ENCODE results near the gene ARSK.
A peak's percentile ranks its signal among the peaks of the same experiment; 100 is the strongest.

ARSK gene, protein sequence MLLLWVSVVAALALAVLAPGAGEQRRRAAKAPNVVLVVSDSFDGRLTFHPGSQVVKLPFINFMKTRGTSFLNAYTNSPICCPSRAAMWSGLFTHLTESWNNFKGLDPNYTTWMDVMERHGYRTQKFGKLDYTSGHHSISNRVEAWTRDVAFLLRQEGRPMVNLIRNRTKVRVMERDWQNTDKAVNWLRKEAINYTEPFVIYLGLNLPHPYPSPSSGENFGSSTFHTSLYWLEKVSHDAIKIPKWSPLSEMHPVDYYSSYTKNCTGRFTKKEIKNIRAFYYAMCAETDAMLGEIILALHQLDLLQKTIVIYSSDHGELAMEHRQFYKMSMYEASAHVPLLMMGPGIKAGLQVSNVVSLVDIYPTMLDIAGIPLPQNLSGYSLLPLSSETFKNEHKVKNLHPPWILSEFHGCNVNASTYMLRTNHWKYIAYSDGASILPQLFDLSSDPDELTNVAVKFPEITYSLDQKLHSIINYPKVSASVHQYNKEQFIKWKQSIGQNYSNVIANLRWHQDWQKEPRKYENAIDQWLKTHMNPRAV

DNA sequence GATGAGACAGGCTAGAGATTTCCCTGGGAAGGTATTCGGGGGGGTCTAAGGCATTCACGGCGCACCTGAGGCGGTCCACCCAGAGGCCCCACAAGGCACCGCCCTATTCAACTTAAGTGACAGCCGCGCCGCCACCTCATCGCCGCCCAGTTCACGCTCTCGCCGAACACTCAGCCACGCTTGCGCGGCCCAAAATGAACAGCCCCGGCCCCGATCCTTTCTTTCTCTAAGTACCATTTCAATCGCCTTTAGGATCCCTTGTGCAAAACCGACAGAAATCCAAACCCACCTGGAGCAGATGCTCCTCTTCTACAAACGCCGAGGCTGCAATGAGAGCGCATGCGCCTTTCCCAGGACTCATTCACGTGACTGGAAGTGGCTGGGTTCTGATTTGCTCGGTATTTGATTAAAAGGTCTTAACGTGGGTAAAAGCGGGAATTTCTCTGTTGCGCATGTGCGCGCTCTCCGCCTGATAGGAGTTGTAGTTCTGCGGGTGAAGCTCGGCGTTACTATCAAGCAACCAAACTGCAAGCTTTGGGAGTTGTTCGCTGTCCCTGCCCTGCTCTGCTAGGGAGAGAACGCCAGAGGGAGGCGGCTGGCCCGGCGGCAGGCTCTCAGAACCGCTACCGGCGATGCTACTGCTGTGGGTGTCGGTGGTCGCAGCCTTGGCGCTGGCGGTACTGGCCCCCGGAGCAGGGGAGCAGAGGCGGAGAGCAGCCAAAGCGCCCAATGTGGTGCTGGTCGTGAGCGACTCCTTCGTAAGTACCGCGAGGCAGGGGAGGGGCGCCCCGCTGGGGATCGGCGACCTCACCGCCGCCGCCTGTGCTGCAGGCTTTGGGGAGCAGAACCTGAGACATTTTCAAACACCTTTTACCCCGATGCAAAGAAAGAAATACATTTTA, at the start of gene ARSK, which contains the start of gene SKIC3:
Gene ARSK, plus strand, starts transcription at position 455 of the 902 bp plus-strand sequence. Its CDS starts 178 bp downstream, at position 633.
Gene SKIC3, minus strand, starts transcription at position 331 of the 902 bp plus-strand sequence. CDS start 7,827 bp downstream, outside the sequence.
- DNase-seq (peak; percentile 95), ATAC-seq (ENCODE audit: insufficient read depth, low read depth) (peak; percentile 91)
- H3K9me3 ChIP-seq (ENCODE audit: insufficient read depth, low read length, severe bottlenecking), result no peaks in the 10 kb centered on the region
- TF ChIP-seq, protein P1, sequence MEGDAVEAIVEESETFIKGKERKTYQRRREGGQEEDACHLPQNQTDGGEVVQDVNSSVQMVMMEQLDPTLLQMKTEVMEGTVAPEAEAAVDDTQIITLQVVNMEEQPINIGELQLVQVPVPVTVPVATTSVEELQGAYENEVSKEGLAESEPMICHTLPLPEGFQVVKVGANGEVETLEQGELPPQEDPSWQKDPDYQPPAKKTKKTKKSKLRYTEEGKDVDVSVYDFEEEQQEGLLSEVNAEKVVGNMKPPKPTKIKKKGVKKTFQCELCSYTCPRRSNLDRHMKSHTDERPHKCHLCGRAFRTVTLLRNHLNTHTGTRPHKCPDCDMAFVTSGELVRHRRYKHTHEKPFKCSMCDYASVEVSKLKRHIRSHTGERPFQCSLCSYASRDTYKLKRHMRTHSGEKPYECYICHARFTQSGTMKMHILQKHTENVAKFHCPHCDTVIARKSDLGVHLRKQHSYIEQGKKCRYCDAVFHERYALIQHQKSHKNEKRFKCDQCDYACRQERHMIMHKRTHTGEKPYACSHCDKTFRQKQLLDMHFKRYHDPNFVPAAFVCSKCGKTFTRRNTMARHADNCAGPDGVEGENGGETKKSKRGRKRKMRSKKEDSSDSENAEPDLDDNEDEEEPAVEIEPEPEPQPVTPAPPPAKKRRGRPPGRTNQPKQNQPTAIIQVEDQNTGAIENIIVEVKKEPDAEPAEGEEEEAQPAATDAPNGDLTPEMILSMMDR (IDR thresholded peaks at IDR 0.05; ENCODE audit: borderline replicate concordance, extremely low read depth, low read length, poor library complexity, severe bottlenecking), result peak; percentile 57
- no peak for TF ChIP-seq EZH2 (IDR thresholded peaks at IDR 0.05; ENCODE audit: borderline replicate concordance, low read depth, low read length, severe bottlenecking)
- peaks cover 3% of the 10 kb centered on the region; the same call in 1 of the 2 replicates for H4K20me1 ChIP-seq (ENCODE audit: insufficient read depth, low read length)
- peaks cover 58% of the 10 kb centered on the region for H3K79me2 ChIP-seq (ENCODE audit: insufficient read depth, low read length)
- peaks cover 48% of the 10 kb centered on the region for H3K4me1 ChIP-seq (ENCODE audit: insufficient read depth, low read length)
- H3K27ac ChIP-seq (ENCODE audit: low read length), result peak within 1 kb of the TSS; percentile 71
- peak within 1 kb of the TSS; percentile 89 for H2AFZ ChIP-seq (ENCODE audit: low read depth, low read length)
- peak within 1 kb of the TSS; percentile 63 for H3K9ac ChIP-seq (ENCODE audit: low read depth, low read length)
- H3K4me2 ChIP-seq (ENCODE audit: insufficient read depth, low read length), result peak within 1 kb of the TSS; percentile 94
- H3K36me3 ChIP-seq (ENCODE audit: insufficient read depth, low read length), result peaks cover 13% of the 10 kb centered on the region; the same call in 1 of the 2 replicates
- peak within 1 kb of the TSS; percentile 67 to 93 for H3K4me3 ChIP-seq (ENCODE audit: low read depth in 1 of 2, low read length in 2 of 2)
- H3K27me3 ChIP-seq (ENCODE audit: insufficient read depth, low read length, poor library complexity), result no peaks in the 10 kb centered on the region

DNA sequence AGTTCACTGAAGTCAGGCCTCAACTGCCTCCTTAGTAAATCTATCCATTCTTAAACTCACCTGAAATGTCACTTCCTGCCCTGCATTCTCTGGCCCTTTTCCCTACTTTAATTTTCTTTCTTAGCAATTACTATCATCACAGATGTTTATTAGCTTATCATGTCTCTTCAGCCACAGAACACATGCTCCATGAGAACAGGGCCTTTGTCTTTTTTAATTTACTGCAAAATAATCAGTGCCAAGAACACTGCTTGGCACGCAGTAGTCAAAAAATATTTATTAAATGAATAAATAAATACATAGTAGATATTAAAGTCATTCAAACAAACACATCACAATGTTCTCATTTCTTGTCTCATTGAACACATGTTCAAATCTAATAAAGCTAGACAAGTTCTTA, 46.4 kb upstream of the ARSK start:
- no peak for ATAC-seq (ENCODE audit: insufficient read depth, low read depth)
- Histone ChIP-seq H3K36me3 (ENCODE audit: insufficient read depth, low read length) (peaks cover 66% of the 10 kb centered on the region), H3K27ac (ENCODE audit: low read length) (0 out of 2 replicates have a peak overlapping the region, but pooled peaks have one; percentile 38), H4K20me1 (ENCODE audit: insufficient read depth, low read length) (no peaks in the 10 kb centered on the region), H3K4me3 (ENCODE audit: low read depth in 1 of 2, low read length in 2 of 2) (no peak overlapping the region), H3K4me2 (ENCODE audit: insufficient read depth, low read length) (no peak overlapping the region), H3K27me3 (ENCODE audit: insufficient read depth, low read length, poor library complexity) (no peaks in the 10 kb centered on the region), H3K9me3 (ENCODE audit: insufficient read depth, low read length, severe bottlenecking) (no peaks in the 10 kb centered on the region), H3K4me1 (ENCODE audit: insufficient read depth, low read length) (no peaks in the 10 kb centered on the region), H3K79me2 (ENCODE audit: insufficient read depth, low read length) (no peaks in the 10 kb centered on the region), H2AFZ (ENCODE audit: low read depth, low read length) (no peak overlapping the region), H3K9ac (ENCODE audit: low read depth, low read length) (no peak overlapping the region)
- TF ChIP-seq, protein P1 (IDR thresholded peaks at IDR 0.05; ENCODE audit: borderline replicate concordance, extremely low read depth, low read length, poor library complexity, severe bottlenecking), result no peak
- no peak for TF ChIP-seq EZH2 (IDR thresholded peaks at IDR 0.05; ENCODE audit: borderline replicate concordance, low read depth, low read length, severe bottlenecking)
- DNase-seq, result no peak

DNA sequence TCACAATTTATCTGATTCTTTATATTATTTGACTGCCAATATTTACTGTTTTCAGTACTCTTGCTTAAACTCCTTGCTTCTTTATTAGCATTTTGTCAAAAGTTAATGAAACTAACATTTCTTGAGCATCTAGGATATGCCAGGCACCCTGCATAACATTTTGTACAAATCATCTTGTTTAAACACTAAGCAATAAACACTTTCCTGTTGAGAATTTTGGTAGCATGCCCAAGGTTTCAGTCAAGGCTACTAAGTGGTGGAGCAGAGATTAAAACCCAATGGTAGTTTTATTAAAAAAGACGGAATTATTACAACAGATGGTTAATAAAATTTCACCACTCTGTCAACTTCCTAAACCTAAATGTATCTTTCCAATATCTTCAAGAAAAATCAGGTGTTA, 43.3 kb upstream of the ARSK start:
- Histone ChIP-seq H3K27ac (ENCODE audit: low read length) (no peak overlapping the region), H3K9me3 (ENCODE audit: insufficient read depth, low read length, severe bottlenecking) (no peaks in the 10 kb centered on the region), H3K36me3 (ENCODE audit: insufficient read depth, low read length) (peaks cover 87% of the 10 kb centered on the region), H3K27me3 (ENCODE audit: insufficient read depth, low read length, poor library complexity) (no peaks in the 10 kb centered on the region), H3K79me2 (ENCODE audit: insufficient read depth, low read length) (no peaks in the 10 kb centered on the region), H3K4me3 (ENCODE audit: low read depth in 1 of 2, low read length in 2 of 2) (no peak overlapping the region), H3K4me1 (ENCODE audit: insufficient read depth, low read length) (no peaks in the 10 kb centered on the region), H3K9ac (ENCODE audit: low read depth, low read length) (no peak overlapping the region), H4K20me1 (ENCODE audit: insufficient read depth, low read length) (no peaks in the 10 kb centered on the region), H3K4me2 (ENCODE audit: insufficient read depth, low read length) (no peak overlapping the region), H2AFZ (ENCODE audit: low read depth, low read length) (no peak overlapping the region)
- DNase-seq (no peak), ATAC-seq (ENCODE audit: insufficient read depth, low read depth) (no peak)
- TF ChIP-seq, protein P1 (IDR thresholded peaks at IDR 0.05; ENCODE audit: borderline replicate concordance, extremely low read depth, low read length, poor library complexity, severe bottlenecking), result no peak
